Calu3 (cell line): ENCODE results near the gene PRTG. TPM values are rescaled to one million over a fixed set of nuclear protein-coding genes. Genes with fewer than 3 reads are reported as not detected.

Experiments
- BruUV-seq: library from RNA; stranded (reverse); fragments of 400-500 nt; replicated peaks from 2 replicates; lab custom pipeline; 2021; lab: Mats Ljungman, UMichigan
- CTCF ChIA-PET: fragments of 300-600 bp; sonication (Branson Sonifier 250); formaldehyde crosslinking; loops from one replicate; lab custom pipeline; 2022; ENCODE audit warnings: antibody characterized with exemption; lab: Charles Lee
- DNase-seq: peaks from one replicate; pipeline ENCODE4 v3.0.0; 2022
- H3K27ac Mint-ChIP-seq: one replicate; pipeline ENCODE4 v1.8.0; 2022; ENCODE audit warnings: mixed read lengths; ENCODE audit not compliant: unreplicated experiment
- H3K27me3 Mint-ChIP-seq: one replicate; pipeline ENCODE4 v1.8.0; 2022; ENCODE audit warnings: mixed read lengths; ENCODE audit not compliant: unreplicated experiment
- H3K36me3 Mint-ChIP-seq: one replicate; pipeline ENCODE4 v1.8.0; 2022; ENCODE audit warnings: mild to moderate bottlenecking, moderate library complexity, mixed read lengths; ENCODE audit not compliant: insufficient read depth, unreplicated experiment
- H3K4me1 Mint-ChIP-seq: one replicate; pipeline ENCODE4 v1.8.0; 2022; ENCODE audit warnings: mild to moderate bottlenecking, low read depth, mixed read lengths; ENCODE audit not compliant: unreplicated experiment
- H3K4me3 Mint-ChIP-seq: one replicate; pipeline ENCODE4 v1.8.0; 2022; ENCODE audit warnings: mild to moderate bottlenecking, low read depth, moderate library complexity, mixed read lengths; ENCODE audit not compliant: unreplicated experiment
- H3K9me3 Mint-ChIP-seq: one replicate; pipeline ENCODE4 v1.8.0; 2022; ENCODE audit warnings: low read depth, mixed read lengths; ENCODE audit not compliant: unreplicated experiment
- CTCF ChIP-seq: fragments of 200-600 bp; IDR thresholded peaks from one replicate; pipeline ENCODE4 v1.8.0; 2022; ENCODE audit warnings: antibody characterized with exemption; ENCODE audit not compliant: unreplicated experiment
- intact Hi-C: fragments of 100-400 bp; cut with micrococcal nuclease; formaldehyde crosslinking; loops from one replicate; pipeline ENCODE4 v1.10.0; 2022; ENCODE audit not compliant: unreplicated experiment
- total RNA-seq: library from RNA; stranded (reverse); gene quantifications from 2 replicates; pipeline ENCODE4 v1.2.3, GENCODE V29; 2022

The PRTG gene
- total RNA-seq, 1 experiment from 2014 or later, result 12.0 TPM

GRCh38 chr15:55649058-55649423, 93.9 kb downstream of the PRTG start:
- no peaks in the 10 kb centered on the region for H3K9me3 Mint-ChIP-seq
- no peaks in the 10 kb centered on the region for H3K36me3 Mint-ChIP-seq
- CTCF ChIA-PET, result interaction anchor here (0.6 to 1.7 kb wide), 10 partner anchors 17 to 269 kb away, joined by 3 to 20 read pairs (median 4); no protein-coding TSS in a partner anchor
- H3K4me1 Mint-ChIP-seq, result no peaks in the 10 kb centered on the region
- no peak for TF ChIP-seq CTCF
- no peaks in the 10 kb centered on the region for H3K27me3 Mint-ChIP-seq
- BruUV-seq, result no TSS peak
- H3K27ac Mint-ChIP-seq, result no peak overlapping the region
- no peak overlapping the region for H3K4me3 Mint-ChIP-seq
- DNase-seq, result no peak
- intact Hi-C loops, result loop anchor here (2.0 kb wide), 2 partner anchors 94 to 268 kb away; partner anchors contain the start of gene PRTG

GRCh38 chr15:55638764-55639163, 104.2 kb downstream of the PRTG start:
- intact Hi-C loops, result no loop called here
- Mint-ChIP-seq H3K4me1 (no peaks in the 10 kb centered on the region), H3K36me3 (no peaks in the 10 kb centered on the region), H3K9me3 (no peaks in the 10 kb centered on the region), H3K4me3 (no peak overlapping the region), H3K27ac (no peak overlapping the region), H3K27me3 (no peaks in the 10 kb centered on the region)
- CTCF ChIA-PET, result no interaction called here
- no peak for DNase-seq
- no TSS peak for BruUV-seq
- TF ChIP-seq CTCF, result no peak

GRCh38 chr15:55637086-55637485, 105.9 kb downstream of the PRTG start:
- TF ChIP-seq CTCF, result no peak
- CTCF ChIA-PET, result no interaction called here
- Mint-ChIP-seq H3K4me3 (no peak overlapping the region), H3K27ac (no peak overlapping the region), H3K4me1 (no peaks in the 10 kb centered on the region), H3K27me3 (no peaks in the 10 kb centered on the region), H3K9me3 (no peaks in the 10 kb centered on the region), H3K36me3 (no peaks in the 10 kb centered on the region)
- DNase-seq, result no peak
- intact Hi-C loops, result no loop called here
- no TSS peak for BruUV-seq

- TF ChIP-seq CTCF, result no peak
- CTCF ChIA-PET, result interaction anchor here (0.6 to 0.7 kb wide), 4 partner anchors 90 to 1283 kb away, joined by 3 to 4 read pairs (median 3); no protein-coding TSS in a partner anchor
- Mint-ChIP-seq H3K27me3 (no peaks in the 10 kb centered on the region), H3K4me1 (no peaks in the 10 kb centered on the region), H3K9me3 (no peaks in the 10 kb centered on the region), H3K27ac (no peak overlapping the region), H3K36me3 (no peaks in the 10 kb centered on the region), H3K4me3 (no peak overlapping the region)
- intact Hi-C loops, result no loop called here
- BruUV-seq, result no TSS peak
- DNase-seq, result no peak
These were observed 109.2 kb downstream of the PRTG start for GRCh38 chr15:55633731-55634130.
